Measurements from ENCODE around the gene MID1IP1. TPM values are rescaled to one million over a fixed set of nuclear protein-coding genes. Genes with fewer than 3 reads are reported as not detected.

Gene MID1IP1, protein sequence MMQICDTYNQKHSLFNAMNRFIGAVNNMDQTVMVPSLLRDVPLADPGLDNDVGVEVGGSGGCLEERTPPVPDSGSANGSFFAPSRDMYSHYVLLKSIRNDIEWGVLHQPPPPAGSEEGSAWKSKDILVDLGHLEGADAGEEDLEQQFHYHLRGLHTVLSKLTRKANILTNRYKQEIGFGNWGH
- 52.5 and 71.6 TPM in 2 replicates for total RNA-seq (ENCODE audit: low replicate concordance)

GRCh38 chrX:38800981-38801845 is at the start of gene MID1IP1:
Gene MID1IP1, plus strand, starts transcription at chrX:38801459. Its CDS starts 3,488 bp downstream, at chrX:38804947.

Other genes with a start within 250 kb of the MID1IP1 start
- 0.23 TPM in 1 of 2 replicates, not detected in the other for gene TSPAN7, start 239.9 kb upstream of the MID1IP1 start, total RNA-seq (ENCODE audit: low replicate concordance)